GM12878 (cell line): ENCODE results near the gene ZNF837. TPM values are rescaled to one million over a fixed set of nuclear protein-coding genes. Genes with fewer than 3 reads are reported as not detected.
A peak's percentile ranks its signal among the peaks of the same experiment; 100 is the strongest.

Experiments used
- ATAC-seq: fragments of 200-7000 bp; cut with Tn5 transposase; 3 replicates; pipeline ENCODE4 v1.9.1; 2020; ENCODE audit warnings: mild to moderate bottlenecking, moderate library complexity
- BruUV-seq: library from RNA; stranded (reverse); fragments of 400-500 nt; replicated peaks from 2 replicates; lab custom pipeline; 2021; lab: Mats Ljungman, UMichigan
- CTCF ChIA-PET: fragments of 300-600 bp; sonication (Branson Sonifier 250); formaldehyde crosslinking; extraction: SDS; loops from one replicate; lab custom pipeline; 2021; ENCODE audit warnings: inconsistent platforms; lab: Yijun Ruan, JAX
- POLR2A ChIA-PET: fragments of 350-600 bp; formaldehyde crosslinking; extraction: SDS; loops from one replicate; lab custom pipeline; 2021; ENCODE audit warnings: inconsistent platforms; lab: Charles Lee
- RAD21 ChIA-PET: fragments of 300-600 bp; sonication (Branson Sonifier 250); formaldehyde crosslinking; loops from one replicate; lab custom pipeline; 2023; ENCODE audit warnings: antibody characterized with exemption; ENCODE audit not compliant: unreplicated experiment; lab: Charles Lee
- SMC1A ChIA-PET: fragments of 300-600 bp; sonication (Branson Sonifier 250); formaldehyde crosslinking; loops from one replicate; lab custom pipeline; 2023; ENCODE audit not compliant: unreplicated experiment, uncharacterized antibody; lab: Charles Lee
- DNase-seq: peaks from one replicate; pipeline ENCODE4 v3.0.0-alpha.2; 2011; ENCODE audit warnings: low read depth, low spot score
- FAIRE-seq: peaks from 3 replicates; lab custom pipeline; 2011; peaks lifted over from hg19 to GRCh38; lab: Jason Lieb, UNC
- H2AFZ ChIP-seq: 2 replicates; pipeline ENCODE4 v1.6.0; 2011; ENCODE audit warnings: low read depth, low read length, control low read depth; ENCODE audit not compliant: control insufficient read depth
- H3K27ac ChIP-seq: 2 replicates; pipeline ENCODE4 v1.5.1; 2011; ENCODE audit warnings: control low read depth; ENCODE audit not compliant: control insufficient read depth, insufficient read depth
- H3K27me3 ChIP-seq, 2 experiments: replicated peaks in 1 of 2; 2 replicates each; pipeline versions ENCODE4 v1.6.0 to v1.6.1; 2011; ENCODE audit warnings: low read length in 1 of 2; ENCODE audit not compliant: control insufficient read depth in 2 of 2, insufficient read depth in 2 of 2
- H3K36me3 ChIP-seq, 2 experiments: 2 replicates each; pipeline ENCODE4 v1.5.1; 2011; ENCODE audit warnings: low read length in 1 of 2; ENCODE audit not compliant: control insufficient read depth in 2 of 2, insufficient read depth in 2 of 2
- H3K4me1 ChIP-seq: 2 replicates; pipeline ENCODE4 v1.6.1; 2011; ENCODE audit warnings: mild to moderate bottlenecking, low read length, moderate library complexity, mixed read lengths; ENCODE audit not compliant: control insufficient read depth, insufficient read depth
- H3K4me2 ChIP-seq: 2 replicates; pipeline ENCODE4 v1.6.0; 2011; ENCODE audit warnings: control low read depth; ENCODE audit not compliant: control insufficient read depth, insufficient read depth
- H3K4me3 ChIP-seq: fragments of 200-600 bp; sonication (generic); 2 replicates; pipeline ENCODE4 v1.5.1; 2016
- H3K79me2 ChIP-seq: 2 replicates; pipeline ENCODE4 v1.6.0; 2011; ENCODE audit warnings: low read length; ENCODE audit not compliant: control insufficient read depth, insufficient read depth
- H3K9ac ChIP-seq: 2 replicates; pipeline ENCODE4 v1.8.0; 2011; ENCODE audit warnings: low read length, control low read depth, mixed read lengths; ENCODE audit not compliant: control insufficient read depth, insufficient read depth
- H3K9me3 ChIP-seq: replicated peaks from 3 replicates; pipeline ENCODE4 v1.5.1; 2011; ENCODE audit warnings: mild to moderate bottlenecking, low read length; ENCODE audit not compliant: control insufficient read depth, insufficient read depth
- H4K20me1 ChIP-seq: 2 replicates; pipeline ENCODE4 v1.6.0; 2011; ENCODE audit not compliant: control insufficient read depth, insufficient read depth
- BHLHE40 ChIP-seq, 2 experiments: fragments of 450-650 bp in 1 of 2; IDR thresholded peaks; 2 replicates each; pipeline ENCODE4 v1.6.1; 2011 to 2017; ENCODE audit warnings: low read depth in 2 of 2, borderline replicate concordance in 1 of 2, improper control_type of control experiment in 1 of 2, low read length in 1 of 2, mild to moderate bottlenecking in 1 of 2
- CEBPZ ChIP-seq: fragments of 150-350 bp; IDR thresholded peaks from 2 replicates; pipeline ENCODE4 v1.6.1; 2016; ENCODE audit warnings: low read depth, low read length
- IKZF1 ChIP-seq: fragments of 450-650 bp; conservative IDR thresholded peaks from 2 replicates; pipeline ENCODE4 v1.6.1; 2017; ENCODE audit warnings: antibody characterized with exemption, mild to moderate bottlenecking
- RBBP5 ChIP-seq: fragments of 200-600 bp; sonication (generic); conservative IDR thresholded peaks from 2 replicates; pipeline ENCODE4 v1.6.1; 2016
- WGBS: methylation state at CpG from one replicate; pipeline ENCODE4 v1.1.6; 2016; ENCODE audit warnings: low lambda C conversion rate; ENCODE audit not compliant: insufficient replicate concordance, insufficient coverage; ENCODE audit errors: missing lambda C conversion rate; 5-methylcytosine and 5-hydroxymethylcytosine counted together
- in situ Hi-C: fragments of 300-500 bp; cut with MboI; formaldehyde crosslinking; loops from 9 replicates; pipeline ENCODE4 v1.14.3; 2018; ENCODE audit warnings: mixed read lengths
- intact Hi-C: fragments of 100-400 bp; cut with micrococcal nuclease; formaldehyde crosslinking; loops from one replicate; pipeline ENCODE4 v1.14.2; 2022; ENCODE audit not compliant: unreplicated experiment
- polyA plus RNA-seq, 11 experiments: library from polyadenylated mRNA; depleted of rRNA in 4 of 11; unstranded in 6 of 11; stranded (reverse) in 5 of 11; fragments of >200 nt; fragmentation: Nextera tagmentation in 4 of 11; fragmentation: Illumina TruSeq in 1 of 11; extraction: Ambion mirVana in 4 of 11; extraction: Trizol in 1 of 11; gene quantifications; 1 replicate in 1 of 11; 2 replicates in 10 of 11; pipeline versions ENCODE4 v1.2.1 to v1.2.3, GENCODE V29; 2011 to 2016; ENCODE audit warnings: inconsistent platforms in 2 of 11, missing spikeins in 2 of 11, low read depth in 1 of 11
- total RNA-seq, 4 experiments: library from RNA; depleted of rRNA in 3 of 4; stranded (reverse); fragments of >200 nt in 3 of 4; fragmentation: Illumina TruSeq in 1 of 4; extraction: Trizol in 1 of 4; gene quantifications; 2 replicates each; pipeline versions ENCODE4 v1.2.1 to v1.2.3, GENCODE V29; 2013 to 2021

ZNF837 gene
- total and polyA plus RNA-seq, 10 of the 15 experiments (the other 5 are each of a cell fraction or from before 2014, with no cell fraction given) = 0.07 to 2.9 (median 2.0) TPM; not detected in 2

- ATAC-seq (no peak), FAIRE-seq (no peak), DNase-seq (no peak)
- Histone ChIP-seq H3K9ac (no peak overlapping the region; the same call in 1 of the 2 replicates), H2AFZ (no peak overlapping the region), H4K20me1 (no peaks in the 10 kb centered on the region), H3K79me2 (no peaks in the 10 kb centered on the region; the same call in 1 of the 2 replicates), H3K36me3 (no peaks in the 10 kb centered on the region), H3K27me3 (no peaks in the 10 kb centered on the region), H3K4me1 (0 out of 2 replicates have a peak, but pooled peaks cover 3% of the 10 kb centered on the region), H3K4me3 (no peak overlapping the region), H3K4me2 (peak overlapping the region; percentile 13; the same call in 1 of the 2 replicates), H3K27ac (no peak overlapping the region), H3K9me3 (no peaks in the 10 kb centered on the region)
- intact Hi-C loops = no loop called here
- BruUV-seq = no TSS peak
- in situ Hi-C loops = no loop called here
- ChIA-PET SMC1A (no interaction called here), RAD21 (interaction anchor here (3.6 kb wide), 1 partner anchor 12 kb away, joined by 18 read pairs; the partner anchor contains the start of gene ZNF497), CTCF (no interaction called here), POLR2A (interaction anchor here (1.6 kb wide), 1 partner anchor 13 kb away, joined by 9 read pairs; the partner anchor contains the start of gene ZNF497)
- TF ChIP-seq RBBP5 (no peak), IKZF1 (peak; percentile 12; the same call in 1 of the 2 replicates), BHLHE40 (IDR thresholded peaks at IDR 0.05; ENCODE audit: borderline replicate concordance in 1 of 2, low read depth in 2 of 2, low read length in 1 of 2) (peak in 1 of 2 experiments; percentile 29; a peak in 1 of 4 replicates), CEBPZ (no peak)
- 78% methylated on average over 64 of the region's 84 CpGs for WGBS
These were observed 30.6 kb downstream of the ZNF837 start for GRCh38 chr19:58350001-58350861.
